Measurements from ENCODE around the gene SYCE3. TPM values are rescaled to one million over a fixed set of nuclear protein-coding genes. Genes with fewer than 3 reads are reported as not detected.

Gene SYCE3
- total RNA-seq, 1 donor, result not detected

GRCh38 chr22:50597097-50597496 lies 34.4 kb upstream of the SYCE3 start:
- DNase-seq (ENCODE audit: insufficient read length, low spot score, missing footprints), result peak; percentile 66
- H3K27ac ChIP-seq (ENCODE audit: low read depth, low read length), result no peak overlapping the region
- H3K36me3 ChIP-seq (ENCODE audit: insufficient read depth, low read length), result no peaks in the 10 kb centered on the region
- no peaks in the 10 kb centered on the region for H3K79me2 ChIP-seq (ENCODE audit: insufficient read depth, low read length)
- no peak overlapping the region for H3K4me2 ChIP-seq (ENCODE audit: insufficient read depth, low read length)
- H2AFZ ChIP-seq (ENCODE audit: low read length), result no peak overlapping the region
- TF ChIP-seq CTCF (IDR thresholded peaks at IDR 0.05; ENCODE audit: extremely low read depth, low read depth, low read length), result no peak
- H3K4me3 ChIP-seq (ENCODE audit: insufficient read depth, low read length), result no peak overlapping the region
- peaks cover 4% of the 10 kb centered on the region for H4K20me1 ChIP-seq (ENCODE audit: insufficient read depth, low read length)
- peaks cover 15% of the 10 kb centered on the region for H3K27me3 ChIP-seq (ENCODE audit: insufficient read depth, low read length)
- H3K4me1 ChIP-seq (ENCODE audit: insufficient read depth, low read length), result no peaks in the 10 kb centered on the region
- H3K9me3 ChIP-seq (ENCODE audit: low read depth, low read length), result no peaks in the 10 kb centered on the region

GRCh38 chr22:50595189-50595588 lies 32.5 kb upstream of the SYCE3 start:
- Histone ChIP-seq H3K9me3 (ENCODE audit: low read depth, low read length) (no peaks in the 10 kb centered on the region), H3K4me3 (ENCODE audit: insufficient read depth, low read length) (no peak overlapping the region), H3K4me1 (ENCODE audit: insufficient read depth, low read length) (no peaks in the 10 kb centered on the region), H3K27ac (ENCODE audit: low read depth, low read length) (no peak overlapping the region), H3K36me3 (ENCODE audit: insufficient read depth, low read length) (no peaks in the 10 kb centered on the region), H3K27me3 (ENCODE audit: insufficient read depth, low read length) (peaks cover 9% of the 10 kb centered on the region), H3K4me2 (ENCODE audit: insufficient read depth, low read length) (no peak overlapping the region), H4K20me1 (ENCODE audit: insufficient read depth, low read length) (peaks cover 4% of the 10 kb centered on the region), H2AFZ (ENCODE audit: low read length) (no peak overlapping the region), H3K79me2 (ENCODE audit: insufficient read depth, low read length) (no peaks in the 10 kb centered on the region)
- DNase-seq (ENCODE audit: insufficient read length, low spot score, missing footprints), result peak; percentile 37
- TF ChIP-seq CTCF (IDR thresholded peaks at IDR 0.05; ENCODE audit: extremely low read depth, low read depth, low read length), result no peak

GRCh38 chr22:50587407-50587806 lies 24.7 kb upstream of the SYCE3 start:
- peaks cover 4% of the 10 kb centered on the region for H3K79me2 ChIP-seq (ENCODE audit: insufficient read depth, low read length)
- H3K9me3 ChIP-seq (ENCODE audit: low read depth, low read length), result no peaks in the 10 kb centered on the region
- H3K4me2 ChIP-seq (ENCODE audit: insufficient read depth, low read length), result no peak overlapping the region
- no peak overlapping the region for H3K4me3 ChIP-seq (ENCODE audit: insufficient read depth, low read length)
- peak; percentile 1 for DNase-seq (ENCODE audit: insufficient read length, low spot score, missing footprints)
- no peak overlapping the region for H2AFZ ChIP-seq (ENCODE audit: low read length)
- no peaks in the 10 kb centered on the region for H4K20me1 ChIP-seq (ENCODE audit: insufficient read depth, low read length)
- no peaks in the 10 kb centered on the region for H3K36me3 ChIP-seq (ENCODE audit: insufficient read depth, low read length)
- H3K27me3 ChIP-seq (ENCODE audit: insufficient read depth, low read length), result peaks cover 3% of the 10 kb centered on the region
- H3K27ac ChIP-seq (ENCODE audit: low read depth, low read length), result no peak overlapping the region
- TF ChIP-seq CTCF (IDR thresholded peaks at IDR 0.05; ENCODE audit: extremely low read depth, low read depth, low read length), result no peak
- H3K4me1 ChIP-seq (ENCODE audit: insufficient read depth, low read length), result peaks cover 7% of the 10 kb centered on the region

GRCh38 chr22:50586416-50586815 lies 23.7 kb upstream of the SYCE3 start:
- Histone ChIP-seq H3K27ac (ENCODE audit: low read depth, low read length) (no peak overlapping the region), H3K4me2 (ENCODE audit: insufficient read depth, low read length) (no peak overlapping the region), H4K20me1 (ENCODE audit: insufficient read depth, low read length) (no peaks in the 10 kb centered on the region), H2AFZ (ENCODE audit: low read length) (no peak overlapping the region), H3K27me3 (ENCODE audit: insufficient read depth, low read length) (peaks cover 3% of the 10 kb centered on the region), H3K4me1 (ENCODE audit: insufficient read depth, low read length) (peaks cover 14% of the 10 kb centered on the region), H3K9me3 (ENCODE audit: low read depth, low read length) (no peaks in the 10 kb centered on the region), H3K79me2 (ENCODE audit: insufficient read depth, low read length) (peaks cover 11% of the 10 kb centered on the region), H3K4me3 (ENCODE audit: insufficient read depth, low read length) (no peak overlapping the region), H3K36me3 (ENCODE audit: insufficient read depth, low read length) (no peaks in the 10 kb centered on the region)
- DNase-seq (ENCODE audit: insufficient read length, low spot score, missing footprints), result peak; percentile 22
- no peak for TF ChIP-seq CTCF (IDR thresholded peaks at IDR 0.05; ENCODE audit: extremely low read depth, low read depth, low read length)
